ENCODE data around the gene FBXL17. TPM values are rescaled to one million over a fixed set of nuclear protein-coding genes. Genes with fewer than 3 reads are reported as not detected.

The FBXL17 gene
- total RNA-seq, 1 donor from 2014 or later: 12.7 TPM

GRCh38 chr5:108326982-108327381 lies 54.9 kb downstream of the FBXL17 start:
- Histone ChIP-seq H3K9me3 (ENCODE audit: insufficient read depth, low read depth, low read length) (no peaks in the 10 kb centered on the region), H3K36me3 (ENCODE audit: insufficient read depth, low read length) (no peaks in the 10 kb centered on the region), H4K20me1 (ENCODE audit: insufficient read depth, low read length) (no peaks in the 10 kb centered on the region), H3K9ac (ENCODE audit: low read length) (no peak overlapping the region), H3K79me2 (ENCODE audit: insufficient read depth, low read length) (no peaks in the 10 kb centered on the region), H3K4me2 (ENCODE audit: low read length) (no peak overlapping the region), H3K4me3 (ENCODE audit: insufficient read depth, low read depth, low read length) (no peak overlapping the region), H2AFZ (ENCODE audit: low read depth, low read length) (no peak overlapping the region), H3K4me1 (ENCODE audit: insufficient read depth, low read length) (no peaks in the 10 kb centered on the region), H3K27ac (ENCODE audit: low read depth, low read length) (no peak overlapping the region), H3K27me3 (ENCODE audit: insufficient read depth, low read length) (no peaks in the 10 kb centered on the region)
- no peaks in the 10 kb centered on the region for H3K4me1 Mint-ChIP-seq (ENCODE audit: low read depth, unreplicated experiment)
- H3K9me3 Mint-ChIP-seq (ENCODE audit: unreplicated experiment): no peaks in the 10 kb centered on the region
- H3K27me3 Mint-ChIP-seq (ENCODE audit: low read depth, unreplicated experiment): no peaks in the 10 kb centered on the region
- no peaks in the 10 kb centered on the region for H3K36me3 Mint-ChIP-seq (ENCODE audit: low read depth, unreplicated experiment)
- H3K4me3 Mint-ChIP-seq (ENCODE audit: unreplicated experiment): no peak overlapping the region
- H3K27ac Mint-ChIP-seq (ENCODE audit: unreplicated experiment): no peak overlapping the region
- DNase-seq (ENCODE audit: low read depth): no peak
- TF ChIP-seq, protein P1, sequence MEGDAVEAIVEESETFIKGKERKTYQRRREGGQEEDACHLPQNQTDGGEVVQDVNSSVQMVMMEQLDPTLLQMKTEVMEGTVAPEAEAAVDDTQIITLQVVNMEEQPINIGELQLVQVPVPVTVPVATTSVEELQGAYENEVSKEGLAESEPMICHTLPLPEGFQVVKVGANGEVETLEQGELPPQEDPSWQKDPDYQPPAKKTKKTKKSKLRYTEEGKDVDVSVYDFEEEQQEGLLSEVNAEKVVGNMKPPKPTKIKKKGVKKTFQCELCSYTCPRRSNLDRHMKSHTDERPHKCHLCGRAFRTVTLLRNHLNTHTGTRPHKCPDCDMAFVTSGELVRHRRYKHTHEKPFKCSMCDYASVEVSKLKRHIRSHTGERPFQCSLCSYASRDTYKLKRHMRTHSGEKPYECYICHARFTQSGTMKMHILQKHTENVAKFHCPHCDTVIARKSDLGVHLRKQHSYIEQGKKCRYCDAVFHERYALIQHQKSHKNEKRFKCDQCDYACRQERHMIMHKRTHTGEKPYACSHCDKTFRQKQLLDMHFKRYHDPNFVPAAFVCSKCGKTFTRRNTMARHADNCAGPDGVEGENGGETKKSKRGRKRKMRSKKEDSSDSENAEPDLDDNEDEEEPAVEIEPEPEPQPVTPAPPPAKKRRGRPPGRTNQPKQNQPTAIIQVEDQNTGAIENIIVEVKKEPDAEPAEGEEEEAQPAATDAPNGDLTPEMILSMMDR (IDR thresholded peaks at IDR 0.05; ENCODE audit: insufficient read depth, low read depth, low read length): no peak
- no peak for TF ChIP-seq EZH2 (IDR thresholded peaks at IDR 0.05; ENCODE audit: insufficient read depth, low read length)
- no peak for FAIRE-seq

GRCh38 chr5:108324886-108325285 lies 57.0 kb downstream of the FBXL17 start:
- Mint-ChIP-seq H3K4me3 (ENCODE audit: unreplicated experiment) (no peak overlapping the region), H3K27me3 (ENCODE audit: low read depth, unreplicated experiment) (no peaks in the 10 kb centered on the region), H3K27ac (ENCODE audit: unreplicated experiment) (no peak overlapping the region), H3K36me3 (ENCODE audit: low read depth, unreplicated experiment) (no peaks in the 10 kb centered on the region), H3K4me1 (ENCODE audit: low read depth, unreplicated experiment) (no peaks in the 10 kb centered on the region), H3K9me3 (ENCODE audit: unreplicated experiment) (no peaks in the 10 kb centered on the region)
- FAIRE-seq: no peak
- no peaks in the 10 kb centered on the region for H3K4me1 ChIP-seq (ENCODE audit: insufficient read depth, low read length)
- H3K4me3 ChIP-seq (ENCODE audit: insufficient read depth, low read depth, low read length): no peak overlapping the region
- H3K79me2 ChIP-seq (ENCODE audit: insufficient read depth, low read length): no peaks in the 10 kb centered on the region
- TF ChIP-seq EZH2 (IDR thresholded peaks at IDR 0.05; ENCODE audit: insufficient read depth, low read length): no peak
- TF ChIP-seq, protein P1 (IDR thresholded peaks at IDR 0.05; ENCODE audit: insufficient read depth, low read depth, low read length): no peak
- no peaks in the 10 kb centered on the region for H4K20me1 ChIP-seq (ENCODE audit: insufficient read depth, low read length)
- H2AFZ ChIP-seq (ENCODE audit: low read depth, low read length): no peak overlapping the region
- H3K27ac ChIP-seq (ENCODE audit: low read depth, low read length): no peak overlapping the region
- no peak overlapping the region for H3K4me2 ChIP-seq (ENCODE audit: low read length)
- DNase-seq (ENCODE audit: low read depth): no peak
- no peaks in the 10 kb centered on the region for H3K27me3 ChIP-seq (ENCODE audit: insufficient read depth, low read length)
- no peak overlapping the region for H3K9ac ChIP-seq (ENCODE audit: low read length)
- no peaks in the 10 kb centered on the region for H3K9me3 ChIP-seq (ENCODE audit: insufficient read depth, low read depth, low read length)
- no peaks in the 10 kb centered on the region for H3K36me3 ChIP-seq (ENCODE audit: insufficient read depth, low read length)

- Mint-ChIP-seq H3K36me3 (ENCODE audit: low read depth, unreplicated experiment) (no peaks in the 10 kb centered on the region), H3K27me3 (ENCODE audit: low read depth, unreplicated experiment) (no peaks in the 10 kb centered on the region), H3K27ac (ENCODE audit: unreplicated experiment) (no peak overlapping the region), H3K4me1 (ENCODE audit: low read depth, unreplicated experiment) (no peaks in the 10 kb centered on the region), H3K9me3 (ENCODE audit: unreplicated experiment) (no peaks in the 10 kb centered on the region), H3K4me3 (ENCODE audit: unreplicated experiment) (no peak overlapping the region)
- no peaks in the 10 kb centered on the region for H4K20me1 ChIP-seq (ENCODE audit: insufficient read depth, low read length)
- no peak for FAIRE-seq
- no peaks in the 10 kb centered on the region for H3K36me3 ChIP-seq (ENCODE audit: insufficient read depth, low read length)
- no peak for TF ChIP-seq EZH2 (IDR thresholded peaks at IDR 0.05; ENCODE audit: insufficient read depth, low read length)
- TF ChIP-seq, protein P1 (IDR thresholded peaks at IDR 0.05; ENCODE audit: insufficient read depth, low read depth, low read length): no peak
- no peaks in the 10 kb centered on the region for H3K27me3 ChIP-seq (ENCODE audit: insufficient read depth, low read length)
- no peak for DNase-seq (ENCODE audit: low read depth)
- H3K4me2 ChIP-seq (ENCODE audit: low read length): no peak overlapping the region
- no peaks in the 10 kb centered on the region for H3K9me3 ChIP-seq (ENCODE audit: insufficient read depth, low read depth, low read length)
- no peaks in the 10 kb centered on the region for H3K4me1 ChIP-seq (ENCODE audit: insufficient read depth, low read length)
- no peak overlapping the region for H3K9ac ChIP-seq (ENCODE audit: low read length)
- H3K79me2 ChIP-seq (ENCODE audit: insufficient read depth, low read length): no peaks in the 10 kb centered on the region
- no peak overlapping the region for H3K27ac ChIP-seq (ENCODE audit: low read depth, low read length)
- H2AFZ ChIP-seq (ENCODE audit: low read depth, low read length): no peak overlapping the region
- H3K4me3 ChIP-seq (ENCODE audit: insufficient read depth, low read depth, low read length): no peak overlapping the region
Observed at GRCh38 chr5:108321341-108321740, 60.6 kb downstream of the FBXL17 start.
